Nephron (organoid): ENCODE results near the gene RRP7A.
"Not testable (repeated sequence)": the region's sequence is repeated elsewhere in the genome, so short reads cannot be mapped to it uniquely, and the experiment has no call there.

ENCODE experiments used
- H3K27ac Mint-ChIP-seq, 3 experiments: 2 replicates each; pipeline ENCODE4 v1.8.0; 2020; ENCODE audit warnings: mixed read lengths in 3 of 3, mild to moderate bottlenecking in 2 of 3, moderate library complexity in 1 of 3
- H3K27me3 Mint-ChIP-seq: 2 replicates; pipeline ENCODE4 v1.8.0; 2021; ENCODE audit warnings: low read depth, mild to moderate bottlenecking, moderate library complexity, mixed read lengths
- H3K36me3 Mint-ChIP-seq: 2 replicates; pipeline ENCODE4 v1.8.0; 2020; ENCODE audit warnings: low read depth, mixed read lengths
- H3K4me1 Mint-ChIP-seq: 2 replicates; pipeline ENCODE4 v1.8.0; 2020; ENCODE audit warnings: mixed read lengths
- H3K4me3 Mint-ChIP-seq, 3 experiments: 2 replicates each; pipeline ENCODE4 v1.8.0; 2020; ENCODE audit warnings: mild to moderate bottlenecking in 3 of 3, mixed read lengths in 3 of 3, moderate library complexity in 2 of 3
- H3K9me3 Mint-ChIP-seq: 2 replicates; pipeline ENCODE4 v1.8.0; 2020; ENCODE audit warnings: mixed read lengths
- TF ChIP-seq, protein P1 (sequence below), 3 experiments: fragments of 200-600 bp; sonication (generic); IDR thresholded peaks; one replicate each; pipeline ENCODE4 v1.5.0; 2021; ENCODE audit warnings: antibody characterized with exemption in 3 of 3; ENCODE audit not compliant: unreplicated experiment in 3 of 3

Gene RRP7A

GRCh38 chr22:42549331-42550060 is 29.9 kb upstream of the RRP7A start:
- Mint-ChIP-seq H3K4me3 (peak overlapping the region in 2 of 3 experiments; percentile 2 to 4), H3K4me1 (peaks cover 5% of the 10 kb centered on the region), H3K27me3 (peaks cover 21% of the 10 kb centered on the region), H3K27ac (no peak overlapping the region), H3K9me3 (peaks cover 8% of the 10 kb centered on the region), H3K36me3 (no peaks in the 10 kb centered on the region)
- TF ChIP-seq, protein P1, sequence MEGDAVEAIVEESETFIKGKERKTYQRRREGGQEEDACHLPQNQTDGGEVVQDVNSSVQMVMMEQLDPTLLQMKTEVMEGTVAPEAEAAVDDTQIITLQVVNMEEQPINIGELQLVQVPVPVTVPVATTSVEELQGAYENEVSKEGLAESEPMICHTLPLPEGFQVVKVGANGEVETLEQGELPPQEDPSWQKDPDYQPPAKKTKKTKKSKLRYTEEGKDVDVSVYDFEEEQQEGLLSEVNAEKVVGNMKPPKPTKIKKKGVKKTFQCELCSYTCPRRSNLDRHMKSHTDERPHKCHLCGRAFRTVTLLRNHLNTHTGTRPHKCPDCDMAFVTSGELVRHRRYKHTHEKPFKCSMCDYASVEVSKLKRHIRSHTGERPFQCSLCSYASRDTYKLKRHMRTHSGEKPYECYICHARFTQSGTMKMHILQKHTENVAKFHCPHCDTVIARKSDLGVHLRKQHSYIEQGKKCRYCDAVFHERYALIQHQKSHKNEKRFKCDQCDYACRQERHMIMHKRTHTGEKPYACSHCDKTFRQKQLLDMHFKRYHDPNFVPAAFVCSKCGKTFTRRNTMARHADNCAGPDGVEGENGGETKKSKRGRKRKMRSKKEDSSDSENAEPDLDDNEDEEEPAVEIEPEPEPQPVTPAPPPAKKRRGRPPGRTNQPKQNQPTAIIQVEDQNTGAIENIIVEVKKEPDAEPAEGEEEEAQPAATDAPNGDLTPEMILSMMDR (IDR thresholded peaks at IDR 0.05; ENCODE audit: unreplicated experiment in 3 of 3): no peak

GRCh38 chr22:42548597-42549330 is 29.2 kb upstream of the RRP7A start:
- Mint-ChIP-seq H3K27me3 (peaks cover 21% of the 10 kb centered on the region), H3K4me1 (peaks cover 5% of the 10 kb centered on the region), H3K4me3 (no peak overlapping the region), H3K27ac (no peak overlapping the region), H3K9me3 (peaks cover 8% of the 10 kb centered on the region), H3K36me3 (no peaks in the 10 kb centered on the region)
- TF ChIP-seq, protein P1 (IDR thresholded peaks at IDR 0.05; ENCODE audit: unreplicated experiment in 3 of 3): no peak

GRCh38 chr22:42548126-42548525 is 28.5 kb upstream of the RRP7A start:
- H3K4me1 Mint-ChIP-seq, H3K36me3 Mint-ChIP-seq, H3K4me3 Mint-ChIP-seq, H3K9me3 Mint-ChIP-seq: not testable (repeated sequence)
- Mint-ChIP-seq H3K27me3 (peaks cover 22% of the 10 kb centered on the region), H3K27ac (peak overlapping the region in 1 of 3 experiments; percentile 6)

DNA sequence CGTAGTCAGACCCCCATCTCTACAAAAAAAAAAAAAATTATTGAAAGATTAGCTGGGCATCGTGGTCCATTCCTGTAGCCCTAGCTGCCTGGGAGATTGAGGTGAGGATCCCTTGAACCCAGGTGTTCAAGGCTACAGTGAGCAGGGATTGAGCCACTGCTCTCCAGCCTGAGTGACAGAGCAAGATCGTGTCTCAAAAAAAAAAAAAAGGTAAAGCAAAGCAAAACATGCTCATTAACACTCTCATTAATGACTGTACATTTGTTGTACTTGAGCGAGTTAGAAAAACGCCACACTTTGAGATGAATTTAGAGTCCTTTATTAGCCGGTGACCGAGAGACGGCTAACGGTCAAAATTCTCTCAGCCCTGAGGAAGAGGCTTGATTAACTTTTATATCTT is 28.0 kb upstream of the RRP7A start:
- Mint-ChIP-seq H3K4me3 (no peak overlapping the region), H3K27ac (no peak overlapping the region), H3K36me3 (no peaks in the 10 kb centered on the region), H3K9me3 (peaks cover 8% of the 10 kb centered on the region), H3K4me1 (peaks cover 5% of the 10 kb centered on the region), H3K27me3 (peaks cover 28% of the 10 kb centered on the region)
- TF ChIP-seq, protein P1 (IDR thresholded peaks at IDR 0.05; ENCODE audit: unreplicated experiment in 3 of 3): no peak

GRCh38 chr22:42544686-42545085 is 25.1 kb upstream of the RRP7A start:
- peaks cover 5% of the 10 kb centered on the region for H3K4me1 Mint-ChIP-seq
- H3K36me3 Mint-ChIP-seq: no peaks in the 10 kb centered on the region
- no peaks in the 10 kb centered on the region for H3K9me3 Mint-ChIP-seq
- H3K4me3 Mint-ChIP-seq: no peak overlapping the region
- H3K27ac Mint-ChIP-seq: peak overlapping the region in 2 of 3 experiments; percentile 13 to 32
- H3K27me3 Mint-ChIP-seq: peaks cover 24% of the 10 kb centered on the region
- TF ChIP-seq, protein P1 (IDR thresholded peaks at IDR 0.05; ENCODE audit: unreplicated experiment in 3 of 3): no peak

- not testable (repeated sequence) for H3K36me3 Mint-ChIP-seq, H3K4me1 Mint-ChIP-seq, H3K9me3 Mint-ChIP-seq, H3K4me3 Mint-ChIP-seq
- Mint-ChIP-seq H3K27ac (peak overlapping the region in 1 of 3 experiments; percentile 29), H3K27me3 (peaks cover 16% of the 10 kb centered on the region)
These were observed 19.7 kb upstream of the RRP7A start for GRCh38 chr22:42539236-42539771.

DNA sequence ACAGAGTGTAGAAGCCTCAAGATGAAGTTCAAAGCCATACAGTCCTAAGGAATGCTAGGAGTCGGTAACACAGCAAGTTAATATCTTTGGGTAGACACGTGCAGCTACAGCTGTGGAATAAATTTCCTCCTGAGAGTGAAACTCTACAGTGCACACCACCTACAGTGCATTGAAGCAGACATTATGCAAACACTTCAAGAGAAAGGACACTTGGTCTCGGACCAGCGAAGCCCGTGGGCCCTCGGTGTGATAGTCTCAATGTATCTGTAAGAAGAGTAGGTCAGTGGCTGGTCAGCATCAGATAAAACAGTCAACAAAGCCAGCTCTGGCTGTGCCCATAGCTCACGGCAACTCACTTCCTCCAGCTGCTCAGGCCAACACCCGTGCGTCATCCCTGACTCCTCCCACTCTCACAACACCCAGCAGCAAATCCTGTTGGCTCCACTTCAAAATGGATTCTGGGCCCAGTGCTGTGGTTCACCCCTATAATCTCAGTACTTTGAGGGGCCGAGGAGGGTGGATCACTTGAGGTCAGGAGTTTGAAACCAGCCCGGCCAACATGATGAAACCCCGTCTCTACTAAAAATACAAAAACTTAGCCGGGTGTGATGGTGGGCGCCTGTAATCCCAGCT is 17.7 kb upstream of the RRP7A start:
- H3K9me3 Mint-ChIP-seq, H3K4me3 Mint-ChIP-seq, H3K36me3 Mint-ChIP-seq, H3K4me1 Mint-ChIP-seq, H3K27me3 Mint-ChIP-seq: not testable (repeated sequence)
- H3K27ac Mint-ChIP-seq: peak overlapping the region in 1 of 3 experiments; percentile 44

DNA sequence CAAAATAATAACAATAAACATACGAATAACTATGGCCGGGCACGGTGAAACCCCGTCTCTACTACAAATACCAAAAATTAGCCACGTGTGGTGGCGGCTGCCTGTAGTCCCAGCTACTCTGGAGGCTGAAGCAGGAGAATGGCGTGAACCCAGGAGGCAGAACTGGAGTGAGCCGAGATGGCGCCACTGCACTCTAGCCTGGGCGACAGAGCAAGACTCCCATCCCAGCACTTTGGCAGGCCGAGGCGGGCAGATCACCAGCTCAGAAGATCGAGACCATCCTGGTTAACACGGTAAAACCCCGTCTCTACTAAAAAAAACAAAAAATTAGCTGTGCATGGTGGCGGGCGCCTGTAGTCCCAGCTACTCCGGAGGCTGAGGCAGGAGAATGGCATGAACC is 17.0 kb upstream of the RRP7A start:
- H3K27me3 Mint-ChIP-seq: not testable (repeated sequence)

More for the DNA sequence above, 17.0 kb upstream of the RRP7A start:
- not testable (repeated sequence) for H3K36me3 Mint-ChIP-seq, H3K4me1 Mint-ChIP-seq, H3K4me3 Mint-ChIP-seq, H3K9me3 Mint-ChIP-seq
- peak overlapping the region in 1 of 3 experiments; percentile 44 for H3K27ac Mint-ChIP-seq
